ENCODE measurements around the gene BHLHE40. TPM values are rescaled to one million over a fixed set of nuclear protein-coding genes. Genes with fewer than 3 reads are reported as not detected.

BHLHE40 gene
- total and polyA plus RNA-seq, 2 of the 4 experiments (the other 2 are of a cell fraction) = 22.8 to 31.8 TPM

DNA sequence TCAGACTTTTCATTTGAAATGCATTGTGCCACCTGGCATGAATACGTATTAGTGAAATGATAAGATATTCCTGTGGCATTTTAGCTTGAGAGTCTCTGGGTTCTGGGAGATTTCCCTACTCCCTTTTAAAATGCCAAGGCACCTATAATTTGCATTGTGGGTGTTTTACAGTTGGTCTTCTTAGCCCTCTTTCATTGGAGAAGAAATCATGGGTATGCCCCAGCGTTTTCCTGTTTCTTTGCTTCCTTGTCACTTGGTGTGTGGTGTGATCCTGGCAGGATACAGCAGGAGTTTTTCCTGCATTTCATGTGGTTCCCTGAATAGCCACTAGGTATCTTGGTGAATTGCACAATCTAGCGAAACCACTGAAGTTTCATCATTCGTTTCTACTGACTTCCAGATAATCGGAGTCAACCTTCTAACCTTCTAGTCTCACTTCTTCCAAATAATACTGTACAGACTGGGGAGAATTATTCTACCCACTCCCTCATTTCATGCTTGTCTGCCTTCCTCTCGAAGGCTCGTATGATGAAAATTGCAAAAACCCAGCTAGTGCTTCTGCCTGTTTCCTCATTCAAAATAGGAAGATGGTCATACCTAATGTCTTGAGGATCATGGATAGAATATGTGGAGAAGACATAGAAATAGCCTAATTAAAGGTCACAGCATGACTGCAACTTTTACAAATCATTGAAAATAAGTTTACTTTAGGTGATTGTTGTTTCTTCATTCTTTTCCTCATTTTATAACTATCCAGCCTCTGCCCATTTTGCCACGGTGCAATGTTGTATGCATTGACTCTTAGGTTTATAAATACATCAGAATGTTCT is 2.6 kb downstream of the BHLHE40 start:
- Histone ChIP-seq H3K56ac (ENCODE audit: extremely low read depth, insufficient read depth, low read length) (peak overlapping the region; percentile 66), H3K18ac (ENCODE audit: low read depth, low read length) (peak overlapping the region; percentile 12; the same call in 1 of the 2 replicates), H3K36me3 (ENCODE audit: control insufficient read depth, insufficient read depth, low read length) (peaks cover 14% of the 10 kb centered on the region), H3K4me3 (ENCODE audit: insufficient read depth, low read depth, low read length) (peak overlapping the region; percentile 72; the same call in 1 of the 2 replicates), H2AK9ac (replicated peaks; ENCODE audit: low read depth, low read length, poor library complexity) (no peak overlapping the region), H3K23ac (ENCODE audit: low read depth, low read length) (peak overlapping the region; percentile 81; the same call in 1 of the 2 replicates), H2AFZ (replicated peaks; ENCODE audit: low read length, poor library complexity) (no peak overlapping the region), H3K14ac (replicated peaks; ENCODE audit: low read depth, low read length) (peak overlapping the region; percentile 70), H3K9me3 (ENCODE audit: control insufficient read depth, insufficient read depth, low read length) (no peaks in the 10 kb centered on the region), H3K27me3 (ENCODE audit: control insufficient read depth, insufficient read depth, low read length) (no peaks in the 10 kb centered on the region), H3K9ac (ENCODE audit: low read depth, low read length) (peak overlapping the region; percentile 72; the same call in 1 of the 2 replicates), H2BK20ac (ENCODE audit: low read depth, low read length) (peak overlapping the region; percentile 64; the same call in 1 of the 2 replicates), H3K9me1 (ENCODE audit: insufficient read depth, low read length) (peaks cover 10% of the 10 kb centered on the region), H3K27ac (ENCODE audit: insufficient read depth, low read length) (no peak overlapping the region), H2BK120ac (ENCODE audit: low read depth, low read length) (peak overlapping the region; percentile 58), H4K8ac (ENCODE audit: low read depth in 2 of 2, low read length in 2 of 2) (peak overlapping the region in 1 of 2 experiments; percentile 56; a peak in 2 of 4 replicates), H3K4ac (ENCODE audit: low read depth, low read length) (peak overlapping the region; percentile 69; the same call in 1 of the 2 replicates), H4K20me1 (ENCODE audit: insufficient read depth, low read length) (peaks cover 24% of the 10 kb centered on the region; the same call in 1 of the 2 replicates), H4K91ac (ENCODE audit: insufficient read depth, low read depth, low read length) (no peak overlapping the region; the same call in 1 of the 2 replicates), H3K4me2 (ENCODE audit: low read depth, low read length) (peak overlapping the region; percentile 97), H3K4me1 (ENCODE audit: control insufficient read depth, insufficient read depth, low read length) (peaks cover 36% of the 10 kb centered on the region), H2AK5ac (ENCODE audit: low read depth, low read length) (peak overlapping the region; percentile 71), H3K79me1 (ENCODE audit: low read depth in 1 of 2, low read length in 2 of 2) (peaks cover 16 to 55% of the 10 kb centered on the region in 2 experiments; a peak in 3 of 4 replicates), H2BK5ac (ENCODE audit: low read depth, low read length, poor library complexity, severe bottlenecking) (peak overlapping the region; percentile 79), H4K5ac (ENCODE audit: low read depth, low read length) (no peak overlapping the region), H2BK15ac (ENCODE audit: low read depth, low read length) (no peak overlapping the region)
- dilution Hi-C loops (cut with HindIII; ENCODE audit: low sequenced_read_pairs, unreplicated experiment) = no loop called here
- ChIA-PET CTCF (interaction anchor here (1.4 to 2.7 kb wide), 4 partner anchors 41 to 327 kb away, joined by 3 to 15 read pairs (median 11); no protein-coding TSS in a partner anchor), POLR2A (ENCODE audit: unreplicated experiment) (no interaction called here)
- BruUV-seq (replicated peaks) = no TSS peak
- intact Hi-C loops (cut with micrococcal nuclease) = loop anchor here (2.0 to 5.0 kb wide), 2 partner anchors 75 to 215 kb away; no protein-coding TSS in a partner anchor
- WGBS, 2 experiments (ENCODE audit: extremely low coverage in 2 of 2, insufficient read length in 1 of 2) = 20% methylated on average over 1 of the region's 8 CpGs; no CpG with 5 or more reads in 1 of the 2 experiments
- in situ Hi-C loops (cut with MboI; ENCODE audit: low sequenced_read_pairs) = loop anchor here (5.0 to 10.0 kb wide), 3 partner anchors 40 to 265 kb away; partner anchors contain the start of gene ARL8B
- TF ChIP-seq, protein P1, sequence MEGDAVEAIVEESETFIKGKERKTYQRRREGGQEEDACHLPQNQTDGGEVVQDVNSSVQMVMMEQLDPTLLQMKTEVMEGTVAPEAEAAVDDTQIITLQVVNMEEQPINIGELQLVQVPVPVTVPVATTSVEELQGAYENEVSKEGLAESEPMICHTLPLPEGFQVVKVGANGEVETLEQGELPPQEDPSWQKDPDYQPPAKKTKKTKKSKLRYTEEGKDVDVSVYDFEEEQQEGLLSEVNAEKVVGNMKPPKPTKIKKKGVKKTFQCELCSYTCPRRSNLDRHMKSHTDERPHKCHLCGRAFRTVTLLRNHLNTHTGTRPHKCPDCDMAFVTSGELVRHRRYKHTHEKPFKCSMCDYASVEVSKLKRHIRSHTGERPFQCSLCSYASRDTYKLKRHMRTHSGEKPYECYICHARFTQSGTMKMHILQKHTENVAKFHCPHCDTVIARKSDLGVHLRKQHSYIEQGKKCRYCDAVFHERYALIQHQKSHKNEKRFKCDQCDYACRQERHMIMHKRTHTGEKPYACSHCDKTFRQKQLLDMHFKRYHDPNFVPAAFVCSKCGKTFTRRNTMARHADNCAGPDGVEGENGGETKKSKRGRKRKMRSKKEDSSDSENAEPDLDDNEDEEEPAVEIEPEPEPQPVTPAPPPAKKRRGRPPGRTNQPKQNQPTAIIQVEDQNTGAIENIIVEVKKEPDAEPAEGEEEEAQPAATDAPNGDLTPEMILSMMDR (conservative IDR thresholded peaks at IDR 0.05; ENCODE audit: low read depth, low read length) = peak; percentile 43
- TF ChIP-seq RFX5 (IDR thresholded peaks at IDR 0.05; ENCODE audit: low read depth, low read length) = no peak
- TF ChIP-seq MAZ (IDR thresholded peaks at IDR 0.05; ENCODE audit: borderline replicate concordance, low read depth, low read length) = no peak
- TF ChIP-seq MXI1 (IDR thresholded peaks at IDR 0.05; ENCODE audit: borderline replicate concordance, low read depth, low read length) = peak; percentile 45
- TF ChIP-seq NFE2L2 (IDR thresholded peaks at IDR 0.05; ENCODE audit: low read depth, low read length) = no peak
- peak; percentile 45 for TF ChIP-seq POLR2A (IDR thresholded peaks at IDR 0.05; ENCODE audit: low read depth, low read length)
- TF ChIP-seq BHLHE40 (IDR thresholded peaks at IDR 0.05; ENCODE audit: low read depth, low read length) = no peak; the same call in 1 of the 2 replicates
- TF ChIP-seq RAD21 (IDR thresholded peaks at IDR 0.05; ENCODE audit: low read length) = no peak
- TF ChIP-seq CHD1 (IDR thresholded peaks at IDR 0.05; ENCODE audit: low read depth, low read length) = peak; percentile 97; the same call in 1 of the 2 replicates
- TF ChIP-seq, protein P2, sequence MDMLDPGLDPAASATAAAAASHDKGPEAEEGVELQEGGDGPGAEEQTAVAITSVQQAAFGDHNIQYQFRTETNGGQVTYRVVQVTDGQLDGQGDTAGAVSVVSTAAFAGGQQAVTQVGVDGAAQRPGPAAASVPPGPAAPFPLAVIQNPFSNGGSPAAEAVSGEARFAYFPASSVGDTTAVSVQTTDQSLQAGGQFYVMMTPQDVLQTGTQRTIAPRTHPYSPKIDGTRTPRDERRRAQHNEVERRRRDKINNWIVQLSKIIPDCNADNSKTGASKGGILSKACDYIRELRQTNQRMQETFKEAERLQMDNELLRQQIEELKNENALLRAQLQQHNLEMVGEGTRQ (IDR thresholded peaks at IDR 0.05; ENCODE audit: low read depth, low read length) = no peak
- peak; percentile 99 for TF ChIP-seq CEBPB (IDR thresholded peaks at IDR 0.05; ENCODE audit: low read depth, low read length)
- TF ChIP-seq FOS (IDR thresholded peaks at IDR 0.05; ENCODE audit: low read depth, low read length) = no peak
- DNase-seq (peak; percentile 81), ATAC-seq (ENCODE audit: low read depth) (no peak)

Measured in IMR-90 (cell line).